VCaP (cell line): ENCODE measurements around the gene GUF1.
"Not testable (repeated sequence)": the region's sequence is repeated elsewhere in the genome, so short reads cannot be mapped to it uniquely, and the experiment has no call there.

Source experiments
- H3K27ac ChIP-seq: fragments of 450-650 bp; 2 replicates; pipeline ENCODE4 v1.5.1; 2017
- CTCF ChIP-seq: fragments of 450-650 bp; conservative IDR thresholded peaks from 2 replicates; pipeline ENCODE4 v1.5.1; 2017; ENCODE audit warnings: mild to moderate bottlenecking, moderate library complexity

GUF1 gene

GRCh38 chr4:44726038-44726871, 48.0 kb downstream of the GUF1 start, which contains the start of gene GNPDA2:
Gene GNPDA2 (minus strand): TSS chr4:44726556. CDS start chr4:44722207, 4,349 bp downstream.
- TF ChIP-seq CTCF: peak; percentile 44
- peak within 1 kb of the TSS; percentile 82 for H3K27ac ChIP-seq

- H3K27ac ChIP-seq: no peak overlapping the region
- no peak for TF ChIP-seq CTCF
Observed at GRCh38 chr4:44727471-44727870, 49.3 kb downstream of the GUF1 start.

- H3K27ac ChIP-seq: not testable (repeated sequence)
Observed at GRCh38 chr4:44728694-44729093, 50.5 kb downstream of the GUF1 start.

GRCh38 chr4:44736900-44737299, 58.7 kb downstream of the GUF1 start:
- no peak overlapping the region for H3K27ac ChIP-seq
- TF ChIP-seq CTCF: no peak

GRCh38 chr4:44738615-44739014, 60.4 kb downstream of the GUF1 start:
- peak; percentile 70 for TF ChIP-seq CTCF
- no peak overlapping the region for H3K27ac ChIP-seq

GRCh38 chr4:44740201-44740600, 62.0 kb downstream of the GUF1 start:
- no peak for TF ChIP-seq CTCF

More at GRCh38 chr4:44740201-44740600, 62.0 kb downstream of the GUF1 start:
- H3K27ac ChIP-seq: no peak overlapping the region
